ENCODE measurements around the gene TWIST2. TPM values are rescaled to one million over a fixed set of nuclear protein-coding genes. Genes with fewer than 3 reads are reported as not detected.

TWIST2 gene
- total and polyA plus RNA-seq, 2 donors from 2014 or later = 0.56 to 1.4 TPM

DNA sequence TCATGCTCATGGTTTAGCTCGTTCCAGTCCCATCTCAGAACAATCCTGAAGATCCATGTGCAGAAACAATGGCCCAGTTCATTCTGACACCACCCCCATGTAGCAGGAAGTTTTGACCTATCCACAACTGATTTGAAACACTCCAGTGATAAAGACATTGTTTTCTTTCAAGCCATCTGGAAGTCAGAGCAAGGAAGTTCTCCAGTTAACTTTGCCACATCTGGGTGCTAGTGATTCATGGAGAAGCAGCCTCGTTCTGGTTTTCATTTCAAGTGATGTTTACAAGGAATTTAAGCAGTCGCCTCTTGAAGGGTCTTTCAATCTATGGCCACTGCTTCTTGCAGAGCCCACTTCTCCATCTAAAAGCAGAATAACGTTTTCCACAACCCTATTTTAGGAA is 36.6 kb upstream of the TWIST2 start:
- no peaks in the 10 kb centered on the region for H3K36me3 ChIP-seq (ENCODE audit: control insufficient read depth in 2 of 3, insufficient read depth in 3 of 3, low read length in 3 of 3)
- no peak overlapping the region for H3K27ac ChIP-seq (ENCODE audit: low read depth in 2 of 2, low read length in 2 of 2)
- H3K9ac ChIP-seq (ENCODE audit: low read length in 3 of 3) = no peak overlapping the region
- intact Hi-C loops (cut with DNase I) = no loop called here
- TF ChIP-seq, protein P1, sequence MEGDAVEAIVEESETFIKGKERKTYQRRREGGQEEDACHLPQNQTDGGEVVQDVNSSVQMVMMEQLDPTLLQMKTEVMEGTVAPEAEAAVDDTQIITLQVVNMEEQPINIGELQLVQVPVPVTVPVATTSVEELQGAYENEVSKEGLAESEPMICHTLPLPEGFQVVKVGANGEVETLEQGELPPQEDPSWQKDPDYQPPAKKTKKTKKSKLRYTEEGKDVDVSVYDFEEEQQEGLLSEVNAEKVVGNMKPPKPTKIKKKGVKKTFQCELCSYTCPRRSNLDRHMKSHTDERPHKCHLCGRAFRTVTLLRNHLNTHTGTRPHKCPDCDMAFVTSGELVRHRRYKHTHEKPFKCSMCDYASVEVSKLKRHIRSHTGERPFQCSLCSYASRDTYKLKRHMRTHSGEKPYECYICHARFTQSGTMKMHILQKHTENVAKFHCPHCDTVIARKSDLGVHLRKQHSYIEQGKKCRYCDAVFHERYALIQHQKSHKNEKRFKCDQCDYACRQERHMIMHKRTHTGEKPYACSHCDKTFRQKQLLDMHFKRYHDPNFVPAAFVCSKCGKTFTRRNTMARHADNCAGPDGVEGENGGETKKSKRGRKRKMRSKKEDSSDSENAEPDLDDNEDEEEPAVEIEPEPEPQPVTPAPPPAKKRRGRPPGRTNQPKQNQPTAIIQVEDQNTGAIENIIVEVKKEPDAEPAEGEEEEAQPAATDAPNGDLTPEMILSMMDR (IDR thresholded peaks at IDR 0.05; ENCODE audit: borderline replicate concordance, extremely low read depth, insufficient read depth) = no peak
- no peaks in the 10 kb centered on the region for H3K4me1 ChIP-seq (ENCODE audit: control insufficient read depth in 2 of 3, insufficient read depth in 2 of 3, low read depth in 1 of 3, low read length in 3 of 3)
- DNase-seq = no peak
- no peak overlapping the region for H3K4me3 ChIP-seq (ENCODE audit: low read length in 3 of 3)
- peaks cover 0 to 5% (median 0%) of the 10 kb centered on the region in 3 donors for H3K9me3 ChIP-seq (ENCODE audit: control insufficient read depth in 2 of 3, insufficient read depth in 1 of 3, low read length in 3 of 3)
- no peak for FAIRE-seq
- no peaks in the 10 kb centered on the region for H3K27me3 ChIP-seq (ENCODE audit: control insufficient read depth, insufficient read depth, low read length)

DNA sequence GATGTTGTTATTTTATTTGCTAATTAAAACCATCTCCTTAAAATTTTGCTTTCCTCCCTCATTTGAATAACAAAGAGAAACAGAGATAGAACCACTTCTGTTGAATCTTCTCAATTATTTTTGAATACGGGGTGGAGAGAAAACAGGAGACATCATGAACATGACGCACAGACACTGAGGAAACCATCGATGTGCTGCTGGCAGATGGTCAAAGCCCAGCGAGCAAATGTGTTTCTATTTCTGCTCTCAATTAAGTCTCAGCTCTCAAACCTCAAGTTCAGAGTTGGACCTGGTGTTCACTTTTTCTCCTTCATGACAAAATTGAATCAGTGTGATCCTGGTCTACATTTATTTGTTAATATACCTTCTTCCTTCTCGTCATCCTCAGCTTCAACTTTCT is 36.1 kb upstream of the TWIST2 start:
- FAIRE-seq = no peak
- TF ChIP-seq, protein P1 (IDR thresholded peaks at IDR 0.05; ENCODE audit: borderline replicate concordance, extremely low read depth, insufficient read depth) = no peak
- intact Hi-C loops (cut with DNase I) = no loop called here
- H3K36me3 ChIP-seq (ENCODE audit: control insufficient read depth in 2 of 3, insufficient read depth in 3 of 3, low read length in 3 of 3) = no peaks in the 10 kb centered on the region
- H3K9ac ChIP-seq (ENCODE audit: low read length in 3 of 3) = no peak overlapping the region
- no peak overlapping the region for H3K4me3 ChIP-seq (ENCODE audit: low read length in 3 of 3)
- H3K27me3 ChIP-seq (ENCODE audit: control insufficient read depth, insufficient read depth, low read length) = no peaks in the 10 kb centered on the region
- H3K9me3 ChIP-seq (ENCODE audit: control insufficient read depth in 2 of 3, insufficient read depth in 1 of 3, low read length in 3 of 3) = peaks cover 0 to 5% (median 0%) of the 10 kb centered on the region in 3 donors
- H3K4me1 ChIP-seq (ENCODE audit: control insufficient read depth in 2 of 3, insufficient read depth in 2 of 3, low read depth in 1 of 3, low read length in 3 of 3) = no peaks in the 10 kb centered on the region
- H3K27ac ChIP-seq (ENCODE audit: low read depth in 2 of 2, low read length in 2 of 2) = no peak overlapping the region
- no peak for DNase-seq

DNA sequence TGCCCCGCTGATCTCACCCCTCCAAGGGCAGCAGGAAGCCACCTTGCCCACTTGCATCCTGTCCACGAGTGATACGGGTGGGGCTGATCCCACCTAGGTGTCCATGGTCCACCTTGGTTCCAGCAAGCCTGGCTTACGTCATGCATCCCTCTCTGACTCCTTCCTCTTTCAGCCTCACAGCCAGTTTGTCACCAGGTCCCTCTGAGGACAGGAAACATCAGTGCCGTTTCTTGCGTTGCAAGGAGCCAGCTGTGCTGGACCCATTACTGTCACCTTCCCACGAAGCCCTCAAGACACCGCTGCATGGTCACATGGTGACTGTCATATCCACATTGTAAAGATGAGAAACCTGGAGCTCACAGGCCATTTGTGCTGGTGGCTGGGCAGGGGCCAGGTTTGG is 34.8 kb upstream of the TWIST2 start:
- intact Hi-C loops (cut with DNase I) = no loop called here
- no peaks in the 10 kb centered on the region for H3K36me3 ChIP-seq (ENCODE audit: control insufficient read depth in 2 of 3, insufficient read depth in 3 of 3, low read length in 3 of 3)
- no peak overlapping the region for H3K27ac ChIP-seq (ENCODE audit: low read depth in 2 of 2, low read length in 2 of 2)
- H3K9me3 ChIP-seq (ENCODE audit: control insufficient read depth in 2 of 3, insufficient read depth in 1 of 3, low read length in 3 of 3) = peaks cover 0 to 5% (median 0%) of the 10 kb centered on the region in 3 donors
- no peak overlapping the region for H3K9ac ChIP-seq (ENCODE audit: low read length in 3 of 3)
- TF ChIP-seq, protein P1 (IDR thresholded peaks at IDR 0.05; ENCODE audit: borderline replicate concordance, extremely low read depth, insufficient read depth) = no peak
- H3K4me3 ChIP-seq (ENCODE audit: low read length in 3 of 3) = no peak overlapping the region
- DNase-seq (no peak), FAIRE-seq (no peak)
- H3K4me1 ChIP-seq (ENCODE audit: control insufficient read depth in 2 of 3, insufficient read depth in 2 of 3, low read depth in 1 of 3, low read length in 3 of 3) = no peaks in the 10 kb centered on the region
- H3K27me3 ChIP-seq (ENCODE audit: control insufficient read depth, insufficient read depth, low read length) = no peaks in the 10 kb centered on the region

DNA sequence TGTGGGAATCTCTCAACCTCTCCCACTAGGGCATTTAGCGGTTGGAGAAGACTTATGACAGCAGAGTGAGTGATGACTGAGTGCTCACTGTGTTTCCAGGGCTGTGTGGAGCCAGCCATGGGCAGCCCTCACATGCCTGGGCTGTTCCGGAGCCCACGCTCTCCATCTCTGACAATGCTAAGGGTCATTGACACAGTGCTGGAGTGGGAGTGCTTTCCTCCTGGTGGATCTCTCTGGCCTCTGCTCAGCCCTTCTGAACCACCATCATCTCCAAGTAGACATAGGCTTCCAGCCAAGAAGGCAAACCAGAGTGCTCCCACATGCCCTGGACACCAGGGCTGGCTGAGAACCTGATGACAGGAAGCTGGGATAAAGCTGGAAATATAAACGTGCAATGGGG is 33.1 kb upstream of the TWIST2 start:
- no peak for FAIRE-seq
- Histone ChIP-seq H3K36me3 (ENCODE audit: control insufficient read depth in 2 of 3, insufficient read depth in 3 of 3, low read length in 3 of 3) (no peaks in the 10 kb centered on the region), H3K27me3 (ENCODE audit: control insufficient read depth, insufficient read depth, low read length) (no peaks in the 10 kb centered on the region), H3K4me3 (ENCODE audit: low read length in 3 of 3) (no peak overlapping the region), H3K4me1 (ENCODE audit: control insufficient read depth in 2 of 3, insufficient read depth in 2 of 3, low read depth in 1 of 3, low read length in 3 of 3) (no peaks in the 10 kb centered on the region), H3K9me3 (ENCODE audit: control insufficient read depth in 2 of 3, insufficient read depth in 1 of 3, low read length in 3 of 3) (no peaks in the 10 kb centered on the region), H3K9ac (ENCODE audit: low read length in 3 of 3) (no peak overlapping the region), H3K27ac (ENCODE audit: low read depth in 2 of 2, low read length in 2 of 2) (no peak overlapping the region)
- intact Hi-C loops (cut with DNase I) = no loop called here
- DNase-seq = no peak
- TF ChIP-seq, protein P1 (IDR thresholded peaks at IDR 0.05; ENCODE audit: borderline replicate concordance, extremely low read depth, insufficient read depth) = no peak
